HUES64 (cell line): ENCODE measurements around the gene MT1E.

Source experiments
- H3K27ac ChIP-seq: 2 replicates; pipeline ENCODE4 v1.7.0; 2013; ENCODE audit warnings: low read depth, low read length, inconsistent platforms
- H3K27me3 ChIP-seq: 2 replicates; pipeline ENCODE4 v1.6.1; 2013; ENCODE audit warnings: mild to moderate bottlenecking, low read length; ENCODE audit not compliant: insufficient read depth
- H3K36me3 ChIP-seq: 2 replicates; pipeline ENCODE4 v1.6.1; 2013; ENCODE audit warnings: mild to moderate bottlenecking, low read length; ENCODE audit not compliant: insufficient read depth
- H3K4me1 ChIP-seq: 2 replicates; pipeline ENCODE4 v1.6.1; 2013; ENCODE audit warnings: mild to moderate bottlenecking, low read length, moderate library complexity; ENCODE audit not compliant: insufficient read depth
- H3K4me3 ChIP-seq: 2 replicates; pipeline ENCODE4 v1.5.1; 2013; ENCODE audit warnings: mild to moderate bottlenecking, low read length, moderate library complexity
- H3K9ac ChIP-seq: 2 replicates; pipeline ENCODE4 v1.6.1; 2013; ENCODE audit warnings: mild to moderate bottlenecking, low read depth, low read length
- H3K9me3 ChIP-seq: 2 replicates; pipeline ENCODE4 v1.6.1; 2013; ENCODE audit warnings: low read depth, low read length; ENCODE audit not compliant: insufficient read depth
- WGBS: fragments of 150-250, 120-280 bp; methylation state at CpG from one replicate; pipeline ENCODE4 v1.1.7; 2013; ENCODE audit warnings: missing lambda C conversion rate; 5-methylcytosine and 5-hydroxymethylcytosine counted together

The MT1E gene

DNA sequence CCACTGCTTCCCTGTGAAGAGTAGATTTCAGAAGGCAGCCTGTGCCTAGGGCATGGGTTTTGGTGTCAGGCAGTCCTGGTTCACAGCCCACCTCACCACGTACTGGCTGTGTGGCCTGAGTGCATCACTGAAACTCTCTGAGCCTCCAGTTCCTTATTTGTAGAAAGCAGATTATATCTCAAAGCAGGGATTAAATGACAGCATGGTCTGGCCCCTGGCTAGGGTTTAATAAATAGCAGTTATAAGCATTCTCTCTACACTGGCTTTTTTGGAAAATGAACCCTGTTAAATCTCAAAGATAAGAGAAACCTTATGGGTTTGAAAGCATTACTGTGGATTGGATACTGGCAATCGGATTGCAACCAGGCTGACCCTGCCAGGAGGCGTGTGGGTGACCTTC lies 4.0 kb downstream of the MT1E start:
- WGBS, result 90% methylated on average over 3 of the region's 3 CpGs
- Histone ChIP-seq H3K9ac (no peak overlapping the region), H3K9me3 (no peaks in the 10 kb centered on the region), H3K27ac (no peak overlapping the region), H3K36me3 (no peaks in the 10 kb centered on the region), H3K4me3 (no peak overlapping the region), H3K4me1 (peaks cover 13% of the 10 kb centered on the region; the same call in 1 of the 2 replicates), H3K27me3 (peaks cover 99% of the 10 kb centered on the region)

DNA sequence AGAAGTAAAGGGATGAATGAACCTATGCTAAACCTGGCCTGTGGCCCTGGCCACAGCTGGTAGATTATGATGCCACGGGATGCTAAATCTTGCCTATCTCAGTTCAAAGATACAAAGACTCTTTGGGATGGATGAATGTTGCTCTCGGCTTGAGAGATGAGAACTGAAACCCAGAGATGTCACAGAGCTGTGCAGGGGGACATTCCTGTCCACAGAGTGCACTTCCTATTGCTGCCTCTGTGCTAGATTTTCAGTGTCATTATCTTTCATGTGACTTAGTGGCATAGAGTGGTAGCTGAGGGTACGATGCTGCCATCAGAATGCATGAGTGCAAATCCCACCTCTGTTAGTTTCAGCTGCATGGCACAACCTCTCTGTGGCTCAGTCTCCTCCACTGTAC lies 4.6 kb downstream of the MT1E start:
- Histone ChIP-seq H3K4me1 (peaks cover 13% of the 10 kb centered on the region; the same call in 1 of the 2 replicates), H3K27ac (no peak overlapping the region), H3K9me3 (no peaks in the 10 kb centered on the region), H3K4me3 (no peak overlapping the region), H3K36me3 (no peaks in the 10 kb centered on the region), H3K9ac (no peak overlapping the region), H3K27me3 (peaks cover 99% of the 10 kb centered on the region)
- 75% methylated on average over 3 of the region's 3 CpGs for WGBS

DNA sequence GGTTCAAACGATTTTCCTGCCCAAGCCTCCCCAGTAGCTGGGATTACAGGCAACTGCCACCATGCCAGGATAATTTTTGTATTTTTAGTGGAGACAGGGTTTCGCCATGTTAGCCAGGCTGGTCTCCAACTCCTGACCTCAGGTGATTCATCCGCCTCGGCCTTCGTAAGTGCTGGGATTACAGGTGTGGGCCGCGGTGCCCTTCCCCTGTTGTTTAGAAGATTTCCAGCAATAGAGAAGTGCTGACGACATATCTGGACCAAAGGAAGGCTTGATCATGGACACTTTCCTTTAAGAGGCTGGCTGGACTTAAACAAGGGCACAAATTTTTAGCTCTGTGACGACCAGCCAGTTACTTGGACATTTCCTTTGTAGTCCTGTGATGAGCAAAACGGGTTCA lies 5.6 kb downstream of the MT1E start:
- Histone ChIP-seq H3K4me1 (peaks cover 8% of the 10 kb centered on the region; the same call in 1 of the 2 replicates), H3K27me3 (peaks cover 99% of the 10 kb centered on the region), H3K27ac (no peak overlapping the region), H3K4me3 (no peak overlapping the region), H3K9ac (no peak overlapping the region), H3K9me3 (no peaks in the 10 kb centered on the region), H3K36me3 (no peaks in the 10 kb centered on the region)
- WGBS, result 71% methylated on average over 10 of the region's 10 CpGs

DNA sequence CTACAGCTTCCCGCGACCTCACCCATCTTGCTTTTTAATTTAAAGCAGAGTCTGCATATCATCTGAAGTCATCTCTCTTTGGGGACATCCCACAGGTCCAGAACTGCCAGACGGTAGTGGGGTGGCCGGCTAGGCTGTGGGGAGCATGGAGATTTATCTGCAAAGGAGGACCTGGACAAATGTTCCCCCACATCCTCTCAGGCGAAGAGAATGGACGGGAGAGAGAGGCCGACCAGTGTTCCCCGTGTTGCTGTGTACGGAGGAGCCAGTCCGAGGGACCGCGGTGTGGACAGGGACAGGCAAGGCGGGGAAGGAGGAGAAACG lies 6.2 kb downstream of the MT1E start:
- 14% methylated on average over 14 of the region's 14 CpGs for WGBS
- Histone ChIP-seq H3K4me3 (peak overlapping the region; percentile 44), H3K27me3 (peaks cover 99% of the 10 kb centered on the region), H3K9me3 (no peaks in the 10 kb centered on the region), H3K27ac (no peak overlapping the region), H3K9ac (no peak overlapping the region), H3K36me3 (no peaks in the 10 kb centered on the region), H3K4me1 (peaks cover 4% of the 10 kb centered on the region; the same call in 1 of the 2 replicates)

DNA sequence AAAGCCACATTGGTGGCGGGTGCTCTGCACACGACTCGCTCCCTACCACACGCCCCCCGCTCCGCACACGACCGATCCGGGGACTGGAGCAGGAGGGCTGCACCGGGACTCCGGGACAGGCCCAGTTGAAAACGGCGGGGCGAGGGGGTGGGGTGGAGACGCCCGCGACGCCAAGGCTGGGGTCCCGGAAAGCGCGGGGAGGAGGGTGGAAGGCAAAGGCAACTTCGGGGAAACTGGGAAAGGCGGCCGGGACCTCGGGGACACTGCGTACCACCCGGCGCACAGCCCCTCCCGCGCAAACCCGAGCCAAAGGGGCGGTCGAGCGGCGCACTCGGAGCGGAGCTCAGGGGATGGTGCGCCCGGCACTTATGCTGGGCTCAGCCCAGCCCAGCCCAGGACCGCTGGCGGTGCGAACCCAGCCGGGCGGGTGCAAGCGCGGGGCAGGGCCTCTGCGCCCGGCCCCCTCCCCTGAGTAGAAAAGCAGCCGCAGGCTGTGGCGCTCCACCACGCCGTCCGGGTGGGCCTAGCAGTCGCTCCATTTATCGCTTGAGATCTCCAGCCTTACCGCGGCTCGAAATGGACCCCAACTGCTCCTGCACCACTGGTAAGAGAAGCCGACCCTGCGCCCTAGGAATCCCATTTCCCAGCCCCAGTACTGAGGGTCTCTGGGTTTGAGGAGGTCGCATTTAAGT lies 6.7 kb downstream of the MT1E start, which contains the start of gene MT1M:
MT1M (plus strand) TSS at position 504 of the 692 bp plus-strand sequence; CDS start at position 577, 73 bp downstream.
- Histone ChIP-seq H3K4me1 (no peaks in the 10 kb centered on the region), H3K4me3 (peak within 1 kb of the TSS; percentile 44), H3K27me3 (peaks cover 99% of the 10 kb centered on the region), H3K9ac (no peak within 1 kb of the TSS), H3K27ac (no peak within 1 kb of the TSS), H3K36me3 (no peaks in the 10 kb centered on the region), H3K9me3 (no peaks in the 10 kb centered on the region)
- 1% methylated on average over 58 of the region's 61 CpGs for WGBS

DNA sequence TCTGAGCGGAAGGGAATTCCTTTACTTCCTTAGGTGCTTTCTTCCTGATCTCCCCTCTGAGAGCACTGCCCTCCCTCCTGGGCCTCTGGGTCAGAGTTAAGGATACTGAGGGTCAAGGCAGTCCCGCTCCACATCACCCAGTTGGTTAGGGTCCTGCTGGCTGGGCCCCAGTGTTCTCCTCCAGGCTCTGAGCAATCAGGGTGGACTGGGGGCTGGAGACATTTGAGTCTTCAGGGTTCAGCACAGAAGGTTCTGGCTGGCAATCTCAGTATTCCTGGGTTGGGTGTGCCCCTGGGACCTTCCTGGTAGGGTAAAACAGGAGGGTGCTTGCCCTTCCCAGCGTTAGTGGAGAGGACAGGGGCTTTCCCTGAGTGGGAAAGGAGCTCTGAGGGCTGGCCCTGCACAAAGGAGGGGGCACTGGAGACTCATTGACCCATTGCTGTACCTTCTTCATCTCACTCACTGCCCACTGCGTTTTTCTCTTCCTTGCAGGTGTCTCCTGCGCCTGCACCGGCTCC lies 7.3 kb downstream of the MT1E start:
- no peak overlapping the region for H3K9ac ChIP-seq
- H3K27me3 ChIP-seq, result peaks cover 100% of the 10 kb centered on the region
- H3K4me1 ChIP-seq, result no peaks in the 10 kb centered on the region
- H3K4me3 ChIP-seq, result peak overlapping the region; percentile 44
- no peaks in the 10 kb centered on the region for H3K9me3 ChIP-seq
- WGBS, result 15% methylated on average over 6 of the region's 6 CpGs
- H3K36me3 ChIP-seq, result no peaks in the 10 kb centered on the region
- no peak overlapping the region for H3K27ac ChIP-seq

DNA sequence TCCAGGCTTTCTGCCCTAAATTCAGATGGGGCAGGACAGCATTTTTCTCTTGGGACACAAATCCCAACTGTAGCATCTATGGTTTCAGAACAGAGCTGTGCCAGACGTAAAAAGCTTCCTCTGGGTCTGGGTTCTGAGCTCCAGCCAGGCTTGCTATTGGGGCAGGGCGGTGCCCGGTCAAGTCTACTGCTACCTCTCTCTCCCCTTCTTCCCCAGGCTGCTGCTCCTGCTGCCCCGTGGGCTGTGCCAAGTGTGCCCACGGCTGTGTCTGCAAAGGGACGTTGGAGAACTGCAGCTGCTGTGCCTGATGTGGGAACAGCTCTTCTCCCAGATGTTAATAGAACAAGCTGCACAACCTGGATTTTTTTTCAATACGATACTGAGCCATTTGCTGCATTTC lies 8.0 kb downstream of the MT1E start:
- no peaks in the 10 kb centered on the region for H3K9me3 ChIP-seq
- 49% methylated on average over 7 of the region's 7 CpGs for WGBS
- peaks cover 100% of the 10 kb centered on the region for H3K27me3 ChIP-seq
- H3K36me3 ChIP-seq, result no peaks in the 10 kb centered on the region
- no peak overlapping the region for H3K9ac ChIP-seq
- no peak overlapping the region for H3K27ac ChIP-seq
- H3K4me3 ChIP-seq, result no peak overlapping the region
- H3K4me1 ChIP-seq, result peaks cover under 1% of the 10 kb centered on the region; the same call in 1 of the 2 replicates

DNA sequence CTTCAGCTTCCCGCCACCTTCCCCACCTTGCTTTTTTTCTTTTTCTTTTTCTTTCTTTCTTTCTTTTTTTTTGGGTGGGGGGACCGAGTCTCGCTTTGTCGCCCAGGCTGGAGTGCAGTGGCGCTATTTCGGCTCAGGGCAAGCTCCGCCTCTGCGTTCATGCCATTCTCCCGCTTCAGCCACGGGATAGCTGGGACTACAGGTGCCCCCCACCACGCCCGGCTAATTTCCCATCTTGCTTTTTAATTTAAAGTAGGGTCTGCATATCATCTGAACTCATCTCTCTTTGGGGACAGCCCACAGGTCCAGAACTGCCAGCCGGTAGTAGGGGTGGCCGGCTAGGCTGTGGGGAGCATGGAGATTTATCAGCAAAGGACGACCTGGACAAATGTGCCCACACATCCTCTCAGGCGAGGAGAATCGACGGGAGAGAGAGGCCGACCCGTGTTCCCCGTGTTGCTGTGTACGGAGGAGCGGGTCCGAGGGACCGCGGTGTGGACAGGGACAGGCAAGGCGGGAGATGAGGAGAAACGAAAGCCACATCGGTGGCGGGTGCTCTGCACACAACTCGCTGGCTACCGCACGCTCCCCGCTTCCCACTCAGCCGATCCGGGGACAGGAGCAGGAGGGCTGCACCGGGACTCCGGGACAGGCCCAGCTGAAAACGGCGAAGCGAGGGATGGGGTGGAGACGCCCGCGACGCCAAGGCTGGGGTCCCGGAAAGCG lies 9.3 kb downstream of the MT1E start:
- H3K9me3 ChIP-seq, result no peaks in the 10 kb centered on the region
- no peaks in the 10 kb centered on the region for H3K36me3 ChIP-seq
- peaks cover 100% of the 10 kb centered on the region for H3K27me3 ChIP-seq
- no peak overlapping the region for H3K9ac ChIP-seq
- H3K4me3 ChIP-seq, result peak overlapping the region; percentile 20; the same call in 1 of the 2 replicates
- WGBS, result 3% methylated on average over 47 of the region's 47 CpGs
- H3K4me1 ChIP-seq, result peaks cover 3% of the 10 kb centered on the region; the same call in 1 of the 2 replicates
- H3K27ac ChIP-seq, result no peak overlapping the region

DNA sequence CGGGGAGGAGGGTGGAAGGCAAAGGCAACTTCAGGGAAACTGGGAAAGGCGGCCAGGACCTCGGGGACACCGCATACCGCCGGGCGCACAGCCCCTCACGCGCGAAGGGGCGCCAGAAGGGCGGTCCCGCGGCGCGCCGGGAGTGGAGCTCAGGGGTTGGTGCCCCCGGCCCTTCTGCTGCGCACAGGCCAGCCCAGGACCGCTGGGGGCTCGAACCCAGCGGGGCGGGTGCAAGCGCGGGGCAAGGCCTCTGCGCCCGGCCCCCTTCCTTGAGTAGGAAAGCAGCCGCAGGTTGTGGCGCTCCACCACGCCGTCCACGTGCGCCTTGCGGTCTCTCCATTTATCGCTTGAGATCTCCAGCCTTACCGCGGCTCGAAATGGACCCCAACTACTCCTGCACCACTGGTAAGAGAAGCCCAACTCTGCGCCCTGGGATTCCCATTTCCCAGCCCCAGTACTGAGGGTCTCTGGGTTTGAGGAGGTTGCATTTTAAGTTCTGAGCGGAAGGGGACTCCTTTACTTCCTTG lies 9.9 kb downstream of the MT1E start:
- H3K4me1 ChIP-seq, result peaks cover 3% of the 10 kb centered on the region; the same call in 1 of the 2 replicates
- H3K27me3 ChIP-seq, result peaks cover 100% of the 10 kb centered on the region
- H3K9me3 ChIP-seq, result no peaks in the 10 kb centered on the region
- H3K36me3 ChIP-seq, result no peaks in the 10 kb centered on the region
- no peak overlapping the region for H3K27ac ChIP-seq
- 3% methylated on average over 40 of the region's 40 CpGs for WGBS
- no peak overlapping the region for H3K9ac ChIP-seq
- peak overlapping the region; percentile 20; the same call in 1 of the 2 replicates for H3K4me3 ChIP-seq

DNA sequence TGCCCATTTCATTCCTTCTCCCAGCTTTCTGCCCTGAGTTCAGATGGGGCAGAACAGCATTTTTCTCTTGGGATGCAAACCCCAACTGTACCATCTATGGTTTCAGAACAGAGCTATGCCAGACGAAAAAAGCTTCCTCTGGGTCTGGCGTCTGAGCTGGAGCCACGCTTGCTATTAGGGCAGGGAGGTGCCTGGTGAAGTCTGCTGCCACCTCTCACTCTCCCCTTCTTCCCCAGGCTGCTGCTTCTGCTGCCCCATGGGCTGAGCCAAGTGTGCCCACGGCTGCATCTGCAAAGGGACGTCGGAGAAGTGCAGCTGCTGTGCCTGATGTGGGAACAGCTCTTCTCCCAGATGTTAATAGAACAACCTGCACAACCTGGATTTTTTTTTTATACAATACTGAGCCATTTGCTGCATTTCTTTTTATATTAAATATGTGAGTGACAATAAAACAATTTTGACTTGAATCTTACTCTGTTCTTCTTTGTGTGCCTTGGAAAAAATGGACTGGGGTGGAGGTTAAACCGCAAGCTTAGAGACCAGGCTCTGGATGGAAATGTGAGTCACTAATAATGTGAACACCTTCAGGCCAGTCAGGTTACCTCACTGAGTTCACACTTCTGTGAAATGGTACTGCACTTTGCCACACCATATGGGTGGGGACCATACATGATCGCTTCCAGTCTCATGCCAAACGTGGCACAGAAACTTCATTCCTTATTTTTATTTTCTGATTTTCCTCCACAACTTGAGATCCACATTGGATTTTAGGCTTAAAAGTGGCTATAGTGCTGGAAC lies 11.2 kb downstream of the MT1E start:
- 23% methylated on average over 9 of the region's 9 CpGs for WGBS
- no peak overlapping the region for H3K4me3 ChIP-seq
- peaks cover 3% of the 10 kb centered on the region; the same call in 1 of the 2 replicates for H3K4me1 ChIP-seq
- H3K9ac ChIP-seq, result no peak overlapping the region
- no peaks in the 10 kb centered on the region for H3K9me3 ChIP-seq
- no peaks in the 10 kb centered on the region for H3K36me3 ChIP-seq
- peaks cover 100% of the 10 kb centered on the region for H3K27me3 ChIP-seq
- no peak overlapping the region for H3K27ac ChIP-seq
